ENCODE results near the gene KLHDC8A.
A peak's percentile ranks its signal among the peaks of the same experiment; 100 is the strongest.

Gene KLHDC8A

DNA sequence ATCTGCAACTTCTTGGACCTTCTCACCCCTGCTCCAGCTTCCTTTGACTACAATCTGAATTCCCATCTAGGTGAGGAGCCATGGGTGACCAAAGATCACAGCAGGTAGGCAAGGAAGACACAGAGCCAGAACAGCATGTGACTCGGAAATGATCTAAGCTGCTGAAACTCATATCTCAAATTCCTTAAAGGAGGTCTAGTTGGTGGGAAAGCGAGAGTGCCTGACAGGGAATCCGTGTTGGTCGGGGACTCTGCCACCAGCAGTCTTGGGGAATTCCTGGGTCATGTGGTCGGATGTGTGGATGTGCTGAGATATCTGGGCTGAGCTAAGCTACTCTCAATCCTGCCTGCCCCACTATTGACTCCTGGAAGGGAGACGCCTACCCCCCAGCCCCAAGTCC is 31.9 kb downstream of the KLHDC8A start:
- Histone ChIP-seq H3K4me3 (no peak overlapping the region), H3K27ac (no peak overlapping the region)

DNA sequence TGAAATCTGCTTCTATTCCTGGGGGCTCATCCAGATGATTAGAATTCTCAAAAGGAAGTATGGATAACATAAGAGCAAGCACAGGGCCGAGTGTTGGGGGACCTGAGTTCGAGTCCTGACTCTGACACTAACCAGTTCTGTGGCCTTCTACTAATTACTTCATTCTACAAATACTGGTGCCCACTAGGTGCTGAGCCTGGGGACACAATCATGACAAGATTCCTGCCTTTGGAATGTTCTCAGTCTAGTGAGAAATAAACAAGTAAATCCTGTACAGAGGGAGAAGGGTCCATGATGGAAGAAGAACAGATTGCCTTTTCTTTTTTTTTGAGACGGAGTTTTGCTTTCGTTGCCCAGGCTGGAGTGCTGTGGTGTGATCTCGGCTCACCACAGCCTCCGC is 32.9 kb downstream of the KLHDC8A start:
- H3K27ac ChIP-seq, result no peak overlapping the region
- no peak overlapping the region for H3K4me3 ChIP-seq

DNA sequence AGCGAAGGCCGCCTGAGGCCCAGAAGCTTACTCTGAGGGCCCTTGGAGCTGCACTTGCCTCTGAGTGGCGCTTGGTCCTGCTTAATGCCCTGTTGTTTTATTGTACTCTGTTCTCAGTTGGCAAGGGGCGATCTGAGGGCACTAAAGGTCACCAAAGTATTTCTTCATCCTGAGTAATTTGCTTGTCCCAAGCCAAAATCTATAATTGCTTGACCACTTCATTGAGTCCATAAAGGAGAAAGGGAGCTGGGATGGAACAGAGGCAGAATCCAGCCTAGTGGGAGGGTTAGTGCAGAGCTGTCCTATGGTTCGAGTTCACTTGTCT is 34.8 kb downstream of the KLHDC8A start:
- Histone ChIP-seq H3K4me3 (peak overlapping the region in 6 of 7 experiments; percentile 58 to 85 (median 78)), H3K27ac (peak overlapping the region in 11 of 21 experiments; percentile 75 to 95 (median 88))

DNA sequence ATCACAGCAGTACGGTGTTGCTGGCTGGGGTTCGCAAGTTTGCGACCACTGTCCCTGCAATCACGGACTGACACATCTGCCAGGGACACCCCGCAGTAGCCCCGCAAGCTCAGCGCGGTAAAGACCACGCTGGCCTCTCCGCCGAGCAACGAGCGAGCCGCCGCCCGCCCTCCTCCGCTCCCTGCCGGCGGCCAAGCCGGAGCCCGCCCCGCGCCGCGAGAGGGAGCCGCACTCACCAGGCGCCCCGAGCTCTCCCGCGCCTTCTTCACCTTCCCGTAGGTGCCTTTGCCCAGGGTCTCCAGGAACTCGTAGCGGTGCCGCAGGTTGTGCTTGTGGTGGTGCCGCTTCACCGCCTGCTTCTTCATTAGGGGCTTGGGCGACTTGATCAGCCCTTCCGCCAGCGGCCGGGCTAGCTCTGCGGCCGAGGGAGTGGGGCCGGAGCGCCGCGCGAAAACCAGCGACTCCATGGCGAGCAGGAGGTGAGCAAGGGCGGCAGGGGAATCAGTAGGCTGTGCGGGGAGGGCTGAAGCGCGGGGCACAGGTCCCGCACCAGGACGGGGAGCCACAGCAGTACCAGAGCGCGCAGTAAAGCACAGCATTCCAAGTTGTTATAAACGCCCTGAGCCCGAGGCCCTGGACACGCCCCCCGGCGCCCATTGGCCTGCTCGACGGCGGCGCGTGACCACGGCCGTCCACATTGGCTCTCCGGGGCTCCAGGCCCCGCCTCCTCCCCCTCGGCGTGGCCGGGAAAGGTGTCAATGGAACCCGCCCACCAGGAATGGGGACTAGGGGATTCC is 35.4 kb downstream of the KLHDC8A start, which contains the start of gene NUAK2:
TSS of gene NUAK2 (minus strand) at position 584 of the 797 bp plus-strand sequence. CDS start at position 467, 117 bp downstream.
- H3K4me3 ChIP-seq, result peak within 1 kb of the TSS; percentile 58 to 85 (median 74)
- peak within 1 kb of the TSS in 20 of 21 experiments; percentile 52 to 95 (median 83) for H3K27ac ChIP-seq

DNA sequence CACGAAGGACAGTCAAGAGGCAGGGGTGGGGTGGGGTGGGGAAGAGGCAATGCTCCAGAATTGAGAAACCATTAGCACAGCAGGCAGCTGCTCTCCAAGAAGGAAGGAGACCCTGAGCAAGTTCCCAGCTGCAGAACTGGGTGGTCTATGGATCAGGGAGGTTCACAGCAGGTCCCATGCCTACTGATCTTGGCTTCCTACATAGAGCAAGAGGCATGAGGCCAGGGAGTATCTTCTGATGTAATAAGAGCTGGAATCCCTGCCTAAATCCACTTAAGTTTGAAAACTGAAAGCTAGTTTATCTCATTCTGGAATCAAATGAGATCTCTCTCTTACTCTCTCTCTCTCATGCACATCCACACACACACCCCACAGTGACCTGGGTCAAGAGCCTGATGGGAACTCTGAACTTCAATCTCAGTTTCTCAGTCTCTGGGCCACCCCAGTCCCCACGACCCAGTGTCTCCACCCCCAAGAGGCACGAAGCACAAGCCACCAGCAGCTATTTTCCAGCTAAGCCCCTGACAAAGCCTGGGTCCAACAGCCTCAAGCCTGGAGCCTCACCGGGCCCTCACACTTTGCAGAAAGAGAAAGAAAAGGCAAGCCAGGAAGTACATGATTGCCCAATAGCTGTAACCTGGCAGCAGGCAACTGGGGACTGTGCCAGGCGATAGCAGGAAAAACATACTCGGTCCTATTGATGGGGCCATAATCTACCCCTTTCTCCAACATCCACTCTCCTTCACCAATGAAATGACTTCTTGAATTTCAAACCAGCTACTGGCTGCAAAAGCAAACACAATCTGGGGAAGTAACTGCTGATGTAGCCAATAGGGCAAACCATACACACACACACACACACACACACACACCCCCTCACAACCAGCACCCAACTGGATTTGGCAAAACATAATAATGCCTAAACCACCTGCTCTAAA is 37.4 kb downstream of the KLHDC8A start:
- Histone ChIP-seq H3K4me3 (peak overlapping the region in 6 of 7 experiments; percentile 58 to 85 (median 74)), H3K27ac (peak overlapping the region in 19 of 21 experiments; percentile 3 to 95 (median 56))

DNA sequence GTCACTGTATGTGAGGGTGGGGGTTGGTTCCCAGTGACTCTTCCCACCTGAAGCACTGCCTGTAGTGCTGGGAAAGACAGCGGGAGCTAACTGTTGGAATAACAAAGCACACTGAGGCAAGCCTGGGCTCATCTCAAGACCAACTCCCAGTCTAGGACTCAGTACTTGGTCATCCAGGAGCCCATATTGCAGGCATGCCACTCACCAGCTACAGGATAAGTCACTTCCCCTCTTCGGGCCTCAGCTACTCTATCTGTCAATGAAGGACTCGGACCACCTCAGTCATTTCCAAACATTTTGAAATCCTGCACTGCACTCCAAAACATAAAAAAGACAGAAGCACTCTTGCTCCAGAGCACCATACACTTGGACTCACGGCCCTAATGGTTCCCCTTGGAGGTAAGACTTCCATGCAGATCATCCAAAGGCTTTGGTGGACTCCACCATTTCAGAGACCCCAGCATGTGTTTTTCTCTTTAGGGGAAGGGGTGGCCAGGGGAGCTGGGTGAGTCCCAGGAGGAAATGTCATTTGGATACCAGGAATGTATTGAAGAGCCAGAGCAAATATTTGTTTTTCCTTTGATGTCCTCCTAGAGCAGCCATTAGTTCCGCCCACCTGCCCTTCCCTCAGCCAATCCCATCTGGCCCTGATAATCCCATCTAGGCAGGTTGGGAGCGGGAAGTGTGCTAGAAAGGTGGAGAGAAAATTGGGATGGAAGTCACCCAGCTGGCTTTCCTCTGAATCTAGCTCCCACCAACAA is 38.3 kb downstream of the KLHDC8A start:
- H3K4me3 ChIP-seq, result peak overlapping the region in 3 of 7 experiments; percentile 73 to 85 (median 81)
- H3K27ac ChIP-seq, result peak overlapping the region in 18 of 21 experiments; percentile 25 to 95 (median 66)

DNA sequence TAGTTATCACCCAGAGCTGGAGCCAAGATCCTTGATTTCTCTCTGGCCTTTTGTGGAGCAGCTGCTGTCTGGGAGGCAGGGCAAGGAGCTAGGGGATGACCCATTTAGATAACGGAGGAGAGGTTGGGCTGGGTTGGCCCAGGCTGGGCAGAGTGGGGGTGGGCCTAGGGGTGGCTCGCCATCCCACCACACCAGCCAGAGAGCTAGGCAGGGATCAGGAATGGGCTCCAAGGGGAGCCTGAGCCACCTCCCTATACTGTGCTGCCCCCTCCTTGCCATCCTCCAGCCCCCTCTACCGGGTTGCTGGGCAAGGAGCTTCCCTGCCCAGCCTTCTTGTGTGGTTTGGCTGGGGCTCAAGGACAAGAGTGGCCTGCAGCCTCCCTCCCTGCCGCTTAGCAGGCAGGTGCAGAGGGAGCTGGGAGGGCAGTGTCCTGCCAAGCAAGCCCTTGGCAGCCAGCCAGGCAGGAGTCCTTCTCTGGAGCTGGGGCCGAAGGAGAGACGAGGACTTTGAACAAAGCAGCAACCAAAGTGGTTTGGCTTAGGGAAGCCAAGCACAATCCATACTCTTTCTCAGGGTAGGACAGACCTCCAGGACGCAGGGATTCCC is 39.3 kb downstream of the KLHDC8A start:
- Histone ChIP-seq H3K4me3 (peak overlapping the region in 1 of 7 experiments; percentile 6), H3K27ac (peak overlapping the region in 15 of 21 experiments; percentile 5 to 95 (median 65))

DNA sequence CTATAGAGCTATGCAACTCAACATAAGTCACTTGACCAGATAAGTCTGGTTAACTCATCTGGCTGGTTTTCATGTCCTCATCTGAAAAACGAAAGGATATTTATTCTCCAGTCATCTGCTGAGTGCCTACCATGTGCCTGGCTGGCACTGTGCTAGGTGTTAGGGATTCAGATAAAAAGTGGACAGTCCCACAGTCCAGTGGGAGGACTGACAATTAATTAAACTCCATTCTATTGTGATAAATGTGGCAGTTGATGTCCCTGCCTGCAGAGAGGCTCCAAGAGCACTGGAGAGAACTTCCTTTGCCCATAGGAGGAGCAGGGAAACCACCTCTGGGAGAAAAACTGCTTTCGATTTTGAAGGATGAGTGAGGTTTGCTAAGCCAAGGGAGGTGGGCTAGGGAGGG is 40.6 kb downstream of the KLHDC8A start:
- peak overlapping the region in 11 of 21 experiments; percentile 6 to 95 (median 41) for H3K27ac ChIP-seq
- H3K4me3 ChIP-seq, result no peak overlapping the region

DNA sequence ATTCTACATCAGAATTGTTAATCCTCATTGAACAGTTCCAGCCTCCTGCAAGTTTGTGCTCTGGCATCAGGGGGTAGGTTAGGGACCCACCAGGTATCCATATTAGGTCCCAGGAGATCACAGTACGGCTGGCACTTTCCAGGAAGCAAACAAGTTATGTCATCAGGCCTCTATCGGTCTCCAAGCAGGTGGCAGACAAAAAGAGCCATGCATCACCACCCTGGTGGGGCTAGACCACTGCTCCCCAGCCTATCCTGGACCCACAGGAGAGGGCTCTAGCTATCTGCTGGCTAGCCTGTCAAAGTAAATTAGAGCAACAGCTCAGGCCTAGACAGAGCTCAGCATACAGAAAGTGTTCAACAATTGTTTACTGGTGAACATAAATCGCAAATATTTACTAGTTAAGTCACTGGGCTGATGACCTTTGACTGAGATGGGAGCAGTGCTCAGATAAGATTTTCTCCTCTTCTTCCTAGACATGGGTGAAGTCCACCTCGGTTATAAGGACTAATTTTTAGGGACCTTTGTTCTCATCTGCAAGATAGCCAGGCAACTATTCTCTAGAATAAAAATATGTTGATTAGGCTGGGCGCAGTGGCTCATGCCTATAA is 41.6 kb downstream of the KLHDC8A start:
- no peak overlapping the region for H3K4me3 ChIP-seq
- H3K27ac ChIP-seq, result peak overlapping the region in 6 of 21 experiments; percentile 20 to 84 (median 78)

DNA sequence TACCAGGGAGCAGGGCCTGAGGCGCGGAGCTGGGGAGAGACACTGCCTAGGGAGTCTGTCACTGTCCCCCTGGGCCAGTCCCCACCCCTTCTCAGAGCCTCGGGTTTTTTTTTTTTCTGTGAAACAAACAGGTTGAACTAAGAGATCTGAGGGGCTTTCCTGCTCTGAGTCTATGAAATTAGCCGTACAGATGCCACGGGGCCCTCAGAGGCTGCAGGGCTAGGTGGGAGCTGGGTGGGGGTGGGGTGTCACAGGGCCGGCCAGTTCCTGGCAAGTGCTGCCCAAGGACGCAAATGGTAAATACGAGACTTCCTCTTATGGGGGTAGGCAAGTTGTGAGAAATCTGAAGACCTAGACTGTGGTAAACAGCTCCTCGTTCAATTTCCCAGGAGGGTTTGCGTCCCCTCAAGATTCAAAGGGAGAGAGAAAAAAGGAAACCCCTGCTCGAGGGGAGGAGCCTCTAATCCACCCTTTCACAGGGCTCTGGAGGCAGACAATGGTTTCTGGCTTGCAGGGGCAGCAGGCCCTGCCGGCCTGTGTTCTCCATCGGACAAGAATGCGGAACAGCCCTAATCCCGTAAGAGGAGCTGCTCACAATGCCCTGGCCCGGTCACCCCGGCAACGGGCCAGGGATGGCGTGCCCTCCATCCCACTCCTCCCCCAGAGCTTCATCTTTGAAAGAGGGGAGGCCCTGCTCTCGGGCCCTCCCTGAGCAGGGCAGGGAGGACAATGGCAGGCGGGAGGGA is 43.0 kb downstream of the KLHDC8A start:
- Histone ChIP-seq H3K27ac (peak overlapping the region in 18 of 21 experiments; percentile 3 to 84 (median 70)), H3K4me3 (peak overlapping the region in 1 of 7 experiments; percentile 18)

DNA sequence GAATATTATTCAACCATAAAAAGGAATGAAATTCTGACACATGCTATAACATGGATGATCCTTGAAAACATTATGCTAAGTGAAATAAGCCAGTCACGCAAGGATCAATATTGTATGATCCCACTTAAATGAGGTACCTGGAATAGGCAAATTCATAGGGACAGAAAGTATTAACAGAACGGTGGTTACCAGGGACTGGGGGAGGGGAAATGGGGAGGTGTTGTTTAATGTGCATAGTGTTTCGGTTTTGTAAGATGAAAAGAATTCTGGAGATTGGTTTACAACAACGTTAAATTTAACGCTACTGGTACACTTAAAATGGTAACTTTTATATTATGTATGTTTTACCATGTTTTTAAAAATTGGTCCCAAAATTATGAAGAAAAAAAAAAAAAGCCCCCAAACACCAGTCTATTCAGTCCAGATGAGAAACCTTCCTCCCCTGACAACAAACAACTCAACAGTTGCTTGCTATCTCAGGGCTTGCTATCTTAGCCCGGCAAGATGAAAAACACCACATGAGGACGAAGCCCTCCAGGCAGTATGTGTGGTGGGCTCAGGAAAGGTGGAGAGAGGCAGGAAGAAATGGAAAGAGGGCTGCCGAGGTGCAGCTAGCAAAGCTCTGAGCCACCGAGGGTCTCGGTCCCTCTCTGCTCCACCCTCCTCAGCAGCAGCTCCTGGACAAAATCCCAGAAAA is 43.7 kb downstream of the KLHDC8A start:
- Histone ChIP-seq H3K4me3 (peak overlapping the region in 1 of 7 experiments; percentile 18), H3K27ac (peak overlapping the region in 17 of 21 experiments; percentile 37 to 84 (median 71))

DNA sequence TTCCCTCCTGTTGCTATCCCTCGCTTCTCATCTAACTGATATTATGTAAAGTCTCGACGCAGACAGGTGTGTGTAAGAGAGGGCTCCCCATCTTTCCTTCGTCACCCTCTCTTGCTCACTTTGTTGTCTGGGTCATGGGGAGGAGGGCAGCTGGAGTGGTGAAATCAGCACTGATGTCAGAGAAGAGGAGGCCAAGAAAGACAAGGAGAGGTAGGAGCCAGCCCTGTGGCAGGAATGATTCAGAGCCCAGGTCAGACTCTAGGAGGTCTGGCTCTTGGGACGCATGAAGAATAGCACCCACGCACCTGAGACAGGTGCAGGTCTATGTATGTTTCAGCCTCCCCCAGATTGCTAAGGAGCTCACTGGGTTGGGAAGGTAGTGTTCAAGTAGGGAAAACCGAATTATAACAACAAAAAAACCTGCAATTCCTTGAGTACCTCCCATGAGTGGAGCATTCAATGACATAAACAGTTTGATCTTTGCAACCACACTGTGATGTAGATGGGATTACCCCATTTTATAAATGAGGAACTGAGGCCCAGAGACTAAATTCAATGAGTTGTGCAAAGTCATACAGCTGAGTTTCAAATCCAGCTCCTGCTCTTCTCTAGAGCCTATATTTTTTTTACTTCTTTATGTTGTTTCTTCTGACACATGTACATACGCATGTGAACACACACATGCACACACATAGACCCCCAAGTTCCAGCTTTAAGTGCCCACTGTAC is 45.6 kb downstream of the KLHDC8A start:
- peak overlapping the region in 13 of 21 experiments; percentile 3 to 78 (median 54) for H3K27ac ChIP-seq
- no peak overlapping the region for H3K4me3 ChIP-seq

DNA sequence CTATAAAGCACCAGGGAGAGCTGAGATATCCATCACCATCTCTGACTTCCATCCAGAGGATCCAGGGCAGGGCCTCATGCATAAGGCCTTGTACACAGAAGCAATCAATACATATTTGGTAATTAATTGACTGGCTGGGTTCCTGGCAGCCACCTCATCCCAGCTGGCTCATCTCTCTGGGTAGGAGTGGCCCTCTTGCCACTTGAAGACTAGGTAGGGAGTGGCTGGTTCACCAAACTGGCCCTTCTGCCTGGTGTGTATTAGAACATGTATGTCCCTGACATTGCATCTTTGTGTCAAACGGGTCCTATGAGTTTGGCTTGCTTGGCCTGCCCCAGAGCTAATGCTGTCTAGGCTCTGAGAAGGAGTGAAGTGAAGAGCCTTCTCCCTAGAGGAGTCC is 47.0 kb downstream of the KLHDC8A start:
- Histone ChIP-seq H3K4me3 (no peak overlapping the region), H3K27ac (peak overlapping the region in 9 of 21 experiments; percentile 14 to 78 (median 54))

DNA sequence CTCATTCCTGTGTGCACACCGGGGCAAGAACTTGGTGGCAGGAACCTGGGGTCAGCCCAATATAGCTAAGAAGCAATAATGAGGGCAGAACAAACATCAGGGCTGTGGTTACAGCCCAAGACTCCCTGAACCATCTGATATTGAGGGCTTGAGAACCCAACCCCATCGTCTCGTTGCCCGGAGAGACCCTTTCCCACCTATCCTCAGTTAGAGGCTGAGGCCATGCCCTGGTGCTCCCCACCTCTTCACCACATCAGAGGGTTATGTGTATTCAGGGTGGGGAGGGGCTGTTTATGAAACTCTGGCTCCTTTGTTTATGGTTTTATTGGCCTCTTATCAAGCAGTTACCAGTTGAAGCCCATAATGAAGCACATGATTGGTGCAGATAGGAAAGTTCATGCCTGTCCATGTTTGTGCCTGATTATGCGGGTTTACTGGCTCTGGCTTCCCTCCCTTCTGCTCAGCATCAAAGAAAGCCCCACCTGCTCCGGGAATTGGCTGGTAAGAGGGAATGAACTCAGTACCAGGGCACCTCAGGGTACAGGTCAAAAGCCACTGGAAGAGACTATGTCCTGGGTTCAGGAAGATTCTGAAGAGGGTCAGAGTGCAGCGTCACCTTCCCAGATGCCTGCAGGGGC is 49.7 kb downstream of the KLHDC8A start:
- H3K4me3 ChIP-seq, result no peak overlapping the region
- H3K27ac ChIP-seq, result peak overlapping the region in 1 of 21 experiments; percentile 10

DNA sequence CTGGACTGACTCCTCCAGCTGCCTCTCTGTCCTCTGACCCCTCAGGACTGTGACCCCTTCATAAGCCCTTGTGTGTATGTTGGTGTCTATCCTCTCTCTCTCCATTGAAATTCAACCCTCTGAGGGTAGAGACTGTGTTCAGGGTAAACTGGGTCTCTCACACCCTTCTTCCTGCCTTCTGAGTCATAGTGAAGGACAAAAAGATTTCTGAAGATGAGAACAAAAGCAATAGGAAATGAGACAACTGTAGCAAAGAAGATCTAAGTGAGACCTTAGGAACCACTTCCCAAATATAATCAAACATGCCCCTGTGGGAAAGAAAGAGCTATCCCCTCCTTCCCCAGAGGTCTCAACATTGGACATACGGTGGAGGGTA is 52.0 kb downstream of the KLHDC8A start:
- Histone ChIP-seq H3K4me3 (no peak overlapping the region), H3K27ac (no peak overlapping the region)

DNA sequence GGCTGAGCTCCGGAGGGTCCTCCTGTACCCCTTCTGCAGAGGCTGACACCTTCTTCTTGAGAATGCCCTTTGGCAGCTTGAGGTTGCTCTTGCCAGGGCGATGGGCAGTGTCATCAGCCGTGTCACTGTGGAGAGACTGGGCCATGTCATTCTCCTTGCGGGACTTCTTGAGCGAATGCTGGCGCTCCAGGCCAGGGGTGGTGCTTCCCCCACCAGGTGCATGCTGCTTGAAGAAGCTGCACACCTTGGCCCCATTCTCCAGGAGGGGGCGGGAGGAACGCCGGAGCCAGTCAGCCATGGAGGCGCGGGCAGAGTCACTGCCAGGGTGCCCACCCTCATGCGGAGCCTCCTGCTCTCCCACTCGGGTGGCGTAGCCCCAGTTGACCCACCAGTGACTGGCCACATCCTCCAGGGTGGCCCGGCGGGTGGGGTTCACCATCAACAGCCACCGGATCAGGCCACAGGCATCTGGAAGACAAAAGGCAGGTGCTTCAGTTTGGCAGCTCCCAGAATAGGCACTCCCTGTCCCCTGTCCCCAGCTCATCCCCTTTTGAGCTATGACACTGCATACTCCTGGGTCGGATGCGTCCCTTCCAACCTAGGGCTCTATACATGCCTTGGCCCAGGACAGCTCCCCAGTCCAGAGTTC is 52.6 kb downstream of the KLHDC8A start:
- Histone ChIP-seq H3K4me3 (no peak overlapping the region), H3K27ac (no peak overlapping the region)

All from skin epidermis (tissue), 12 donors.